Ishikawa (cell line): ENCODE results near the gene TSHB.

Experiments used
- CEBPB ChIP-seq: IDR thresholded peaks from 2 replicates; pipeline ENCODE4 v1.6.1; 2012
- CREB1 ChIP-seq: IDR thresholded peaks from 2 replicates; pipeline ENCODE4 v1.6.1; 2012; ENCODE audit warnings: low read depth
- EGR1 ChIP-seq: IDR thresholded peaks from 2 replicates; pipeline ENCODE4 v1.6.1; 2012
- EP300 ChIP-seq: IDR thresholded peaks from 2 replicates; pipeline ENCODE4 v1.6.1; 2012; ENCODE audit warnings: borderline replicate concordance
- NFIC ChIP-seq: IDR thresholded peaks from 2 replicates; pipeline ENCODE4 v1.6.1; 2012
- RAD21 ChIP-seq: IDR thresholded peaks from 2 replicates; pipeline ENCODE4 v1.6.1; 2012; ENCODE audit warnings: low read depth
- REST ChIP-seq: IDR thresholded peaks from 2 replicates; pipeline ENCODE4 v1.6.1; 2012; ENCODE audit warnings: low read depth, mild to moderate bottlenecking
- TAF1 ChIP-seq: IDR thresholded peaks from 2 replicates; pipeline ENCODE4 v1.6.1; 2012; ENCODE audit warnings: low read depth, mild to moderate bottlenecking
- TEAD4 ChIP-seq: IDR thresholded peaks from 2 replicates; pipeline ENCODE4 v1.6.1; 2012
- USF1 ChIP-seq: IDR thresholded peaks from 2 replicates; pipeline ENCODE4 v1.6.1; 2012
- ZBTB7A ChIP-seq: IDR thresholded peaks from 2 replicates; pipeline ENCODE4 v1.6.1; 2012; ENCODE audit warnings: low read depth

GRCh38 chr1:115071012-115071664 lies 41.5 kb downstream of the TSHB start:
- TF ChIP-seq RAD21: no peak
- TF ChIP-seq USF1: no peak
- TF ChIP-seq TEAD4: no peak
- TF ChIP-seq ZBTB7A: no peak
- TF ChIP-seq EGR1: no peak
- no peak for TF ChIP-seq TAF1
- no peak for TF ChIP-seq REST
- no peak for TF ChIP-seq EP300
- no peak for TF ChIP-seq CREB1
- no peak for TF ChIP-seq CEBPB
- no peak for TF ChIP-seq NFIC
